Cardiac fibroblast (primary cell): ENCODE data around the gene NME7.
"Not testable (repeated sequence)": the region's sequence is repeated elsewhere in the genome, so short reads cannot be mapped to it uniquely, and the experiment has no call there.

Source experiments
- DNase-seq, 2 donors: peaks; one replicate each; pipeline versions ENCODE4 v3.0.0 to v3.0.0-alpha.2; 2010; ENCODE audit warnings: low read depth in 2 of 2
- H3K4me3 ChIP-seq, 2 donors: replicated peaks in 1 of 2; 1 replicate in 1 of 2; 2 replicates in 1 of 2; pipeline ENCODE4 v1.5.1; 2011; ENCODE audit warnings: low read depth in 2 of 2, low read length in 2 of 2, mild to moderate bottlenecking in 2 of 2, moderate library complexity in 1 of 2
- CTCF ChIP-seq: IDR thresholded peaks from one replicate; pipeline ENCODE4 v1.5.1; 2011; ENCODE audit warnings: low read depth, mild to moderate bottlenecking, low read length, inconsistent platforms

The NME7 gene, protein sequence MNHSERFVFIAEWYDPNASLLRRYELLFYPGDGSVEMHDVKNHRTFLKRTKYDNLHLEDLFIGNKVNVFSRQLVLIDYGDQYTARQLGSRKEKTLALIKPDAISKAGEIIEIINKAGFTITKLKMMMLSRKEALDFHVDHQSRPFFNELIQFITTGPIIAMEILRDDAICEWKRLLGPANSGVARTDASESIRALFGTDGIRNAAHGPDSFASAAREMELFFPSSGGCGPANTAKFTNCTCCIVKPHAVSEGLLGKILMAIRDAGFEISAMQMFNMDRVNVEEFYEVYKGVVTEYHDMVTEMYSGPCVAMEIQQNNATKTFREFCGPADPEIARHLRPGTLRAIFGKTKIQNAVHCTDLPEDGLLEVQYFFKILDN

DNA sequence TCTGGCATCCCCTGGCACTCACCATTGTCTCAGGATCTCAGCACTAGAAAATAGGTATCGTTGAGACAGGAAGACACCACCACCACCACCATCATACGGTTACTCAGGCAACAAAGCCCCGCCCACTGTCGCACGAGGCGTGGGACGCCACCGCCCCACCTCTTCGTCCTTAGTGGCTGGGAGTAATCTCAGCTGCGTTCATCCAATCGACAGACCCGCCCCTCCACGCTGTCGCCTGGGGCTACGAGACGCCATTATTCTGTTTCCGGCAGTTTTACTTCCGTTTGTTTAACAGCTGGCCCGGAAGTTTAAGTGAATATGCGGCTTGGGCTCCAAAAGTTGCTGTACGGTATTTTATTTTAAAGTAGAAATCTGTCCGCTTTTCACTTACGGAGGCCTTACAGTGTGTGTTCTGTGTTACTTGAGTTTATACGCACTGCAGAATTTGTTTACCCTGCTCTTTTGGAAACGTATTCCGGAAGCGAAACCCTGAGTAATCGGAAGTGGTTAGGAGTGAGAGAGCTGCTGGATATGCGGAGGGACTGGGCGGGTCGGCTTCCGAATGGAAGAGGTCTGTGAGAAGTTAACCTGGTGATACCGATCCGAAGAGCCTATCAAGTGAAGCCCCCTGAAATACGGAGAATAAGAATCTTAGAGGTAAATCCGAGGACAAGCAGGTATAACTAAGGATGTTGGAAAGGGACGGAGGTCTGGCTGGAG is at the start of gene NME7, which contains the start of gene BLZF1:
TSS of gene NME7 (minus strand) at position 112 of the 720 bp plus-strand sequence. CDS start at position 25, 87 bp downstream.
TSS of gene BLZF1 (plus strand) at position 510 of the 720 bp plus-strand sequence. CDS start 1,328 bp downstream, outside the sequence.
- H3K4me3 ChIP-seq, result peak within 1 kb of the TSS; percentile 77 to 82
- no peak for TF ChIP-seq CTCF
- peak; percentile 97 to 98 for DNase-seq

- no peak for DNase-seq
- no peak overlapping the region for H3K4me3 ChIP-seq
- no peak for TF ChIP-seq CTCF
Observed at GRCh38 chr1:169414952-169415351, 47.4 kb upstream of the NME7 start.

GRCh38 chr1:169408340-169408739 is 40.7 kb upstream of the NME7 start:
- H3K4me3 ChIP-seq, DNase-seq: not testable (repeated sequence)

- DNase-seq, H3K4me3 ChIP-seq: not testable (repeated sequence)
Observed at GRCh38 chr1:169402578-169402977, 35.0 kb upstream of the NME7 start.

- H3K4me3 ChIP-seq, result no peak overlapping the region
- no peak for DNase-seq
- TF ChIP-seq CTCF, result no peak
Observed at GRCh38 chr1:169395955-169396354, 28.4 kb upstream of the NME7 start.

GRCh38 chr1:169392406-169392805 is 24.8 kb upstream of the NME7 start:
- DNase-seq, result peak; percentile 18 to 55
- H3K4me3 ChIP-seq, result no peak overlapping the region
- no peak for TF ChIP-seq CTCF

DNA sequence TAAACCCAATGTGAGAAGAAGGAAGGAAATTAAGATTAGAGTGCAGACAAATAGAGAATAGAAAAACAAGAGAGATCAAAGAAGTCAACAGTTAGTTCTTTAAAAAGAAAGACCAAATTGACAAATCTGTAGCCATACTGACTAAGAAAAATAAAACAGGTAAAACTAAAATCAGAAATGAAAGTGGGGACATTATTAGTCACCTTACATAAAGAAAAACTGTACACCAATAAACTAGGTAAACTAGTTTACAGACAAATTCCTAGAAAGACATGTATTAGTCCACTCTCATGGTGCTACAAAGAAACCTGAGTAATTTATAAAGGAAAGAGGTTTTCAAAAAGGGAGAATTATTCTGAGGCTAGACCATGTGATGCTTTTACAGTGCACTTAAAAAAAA is 22.7 kb upstream of the NME7 start:
- no peak for TF ChIP-seq CTCF
- no peak for DNase-seq
- no peak overlapping the region for H3K4me3 ChIP-seq
